ENCODE measurements around the gene ALX1.

The ALX1 gene

DNA sequence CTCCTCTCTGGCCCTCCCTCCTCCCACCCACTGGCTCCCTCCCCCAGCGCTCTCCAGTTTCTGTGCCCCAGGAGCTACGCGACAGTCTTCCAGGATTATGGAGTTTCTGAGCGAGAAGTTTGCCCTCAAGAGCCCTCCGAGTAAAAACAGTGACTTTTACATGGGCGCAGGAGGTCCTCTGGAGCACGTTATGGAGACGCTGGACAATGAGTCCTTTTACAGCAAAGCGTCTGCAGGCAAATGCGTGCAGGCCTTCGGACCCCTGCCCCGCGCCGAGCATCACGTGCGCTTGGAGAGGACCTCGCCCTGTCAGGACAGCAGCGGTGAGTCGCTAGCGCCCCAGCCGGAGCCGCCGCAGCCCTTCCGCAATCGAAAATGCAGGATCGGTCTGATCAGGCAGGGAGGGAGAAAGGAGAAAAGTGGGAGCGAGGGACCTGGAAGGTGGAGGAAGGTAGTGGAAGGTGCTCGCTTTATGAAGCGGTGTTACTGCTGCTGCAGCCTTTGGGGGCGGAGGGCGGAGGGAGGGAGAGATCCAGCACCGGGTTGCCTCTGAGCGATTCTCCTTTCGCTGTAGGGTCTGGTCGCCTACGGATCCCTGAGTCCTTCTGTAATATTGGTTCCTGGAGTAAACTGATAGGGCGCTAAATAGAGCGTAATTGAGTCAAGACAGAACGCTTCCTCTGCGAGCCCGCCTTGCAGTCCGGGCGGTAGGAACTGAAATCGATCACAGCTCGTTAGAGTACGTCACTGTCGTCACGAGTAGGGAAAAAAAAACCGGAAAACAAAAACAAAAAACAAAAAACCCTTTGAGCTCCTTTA, at the start of gene ALX1:
Gene ALX1 (plus strand): TSS at position 56 of the 819 bp plus-strand sequence. CDS start 42 bp downstream, at position 98.
- peak; percentile 31 for DNase-seq
- in situ Hi-C loops (cut with MboI; ENCODE audit: low pct_unique_long_range_greater_than_20kb, low sequenced_read_pairs): no loop called here

DNA sequence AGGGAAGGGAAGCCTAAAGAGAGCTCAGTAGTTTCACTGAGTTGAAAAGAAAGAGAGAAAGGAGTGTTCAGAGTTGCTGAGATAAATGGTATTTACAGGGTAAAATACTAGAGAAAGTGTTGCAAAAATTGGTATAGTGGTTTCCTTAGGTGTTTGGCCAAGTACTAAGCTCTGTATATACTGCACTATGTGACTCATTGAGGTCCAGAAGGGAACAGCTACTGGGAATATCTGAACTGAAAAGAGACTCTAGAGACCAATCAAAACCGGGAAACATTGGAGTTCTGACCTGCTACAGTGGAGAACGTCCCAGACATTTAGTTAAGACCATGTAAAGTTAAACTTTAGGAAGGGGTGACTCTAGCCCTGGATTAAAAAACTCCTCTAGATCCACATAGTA, 42.7 kb upstream of the ALX1 start:
- no peak for DNase-seq
- in situ Hi-C loops (cut with MboI; ENCODE audit: low pct_unique_long_range_greater_than_20kb, low sequenced_read_pairs): no loop called here

DNA sequence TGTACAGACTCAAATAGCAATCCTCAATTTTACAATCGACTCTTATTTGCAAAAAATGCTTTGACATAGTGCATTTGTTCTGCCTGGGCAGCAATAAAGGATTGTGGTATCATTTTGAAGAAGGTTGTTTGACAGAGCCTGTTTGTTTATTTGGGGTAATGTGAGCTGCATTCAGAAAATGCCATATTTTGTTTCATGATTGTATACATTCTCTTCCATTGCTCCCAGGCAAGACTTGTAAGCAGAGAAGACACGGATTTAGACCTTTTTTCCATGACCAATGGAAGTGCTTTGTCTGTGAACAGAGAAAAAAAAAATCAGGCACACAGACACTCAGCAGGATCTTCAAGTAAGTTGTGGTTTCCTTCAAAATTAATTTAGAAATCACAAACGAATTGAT, 35.5 kb upstream of the ALX1 start:
- in situ Hi-C loops (cut with MboI; ENCODE audit: low pct_unique_long_range_greater_than_20kb, low sequenced_read_pairs): no loop called here
- DNase-seq: no peak

DNA sequence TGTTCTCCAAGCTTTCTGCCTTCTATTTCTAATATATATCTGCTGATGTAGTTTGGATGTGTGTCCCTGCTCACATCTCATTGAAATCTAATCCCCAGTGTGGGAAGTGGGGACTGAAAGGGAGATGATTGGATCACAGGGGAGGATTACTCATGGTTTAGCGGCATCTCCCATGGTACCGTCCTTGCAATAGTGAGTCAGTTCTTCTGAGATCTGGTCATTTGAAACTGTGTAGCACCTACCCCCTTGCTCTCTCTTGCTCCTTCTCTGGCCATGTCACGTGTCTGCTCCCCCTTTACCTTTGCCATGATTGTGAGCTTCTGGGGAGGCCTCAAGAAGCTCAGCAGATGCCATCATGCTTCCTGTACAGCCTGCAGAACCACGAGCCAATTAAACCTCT, 26.2 kb upstream of the ALX1 start:
- in situ Hi-C loops (cut with MboI; ENCODE audit: low pct_unique_long_range_greater_than_20kb, low sequenced_read_pairs): no loop called here
- no peak for DNase-seq

DNA sequence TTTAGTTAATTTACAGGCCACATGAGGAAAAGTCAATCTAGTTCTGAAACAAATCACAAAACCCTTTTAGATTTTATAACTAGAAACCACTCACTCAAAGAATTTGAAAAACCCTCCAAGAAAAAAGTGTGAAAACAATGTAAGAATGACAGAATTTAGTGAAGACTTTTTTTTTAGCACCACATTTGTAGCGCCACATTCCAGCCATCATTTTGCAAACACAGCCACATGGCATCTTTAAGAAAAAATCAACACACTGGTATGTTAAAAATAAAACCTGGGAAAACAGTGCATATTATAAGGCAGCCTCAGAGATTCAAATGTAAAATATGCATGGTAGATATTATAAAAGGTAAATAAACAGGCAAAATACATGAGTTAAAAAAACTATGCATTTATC, 22.3 kb upstream of the ALX1 start:
- DNase-seq: no peak
- in situ Hi-C loops (cut with MboI; ENCODE audit: low pct_unique_long_range_greater_than_20kb, low sequenced_read_pairs): no loop called here

DNA sequence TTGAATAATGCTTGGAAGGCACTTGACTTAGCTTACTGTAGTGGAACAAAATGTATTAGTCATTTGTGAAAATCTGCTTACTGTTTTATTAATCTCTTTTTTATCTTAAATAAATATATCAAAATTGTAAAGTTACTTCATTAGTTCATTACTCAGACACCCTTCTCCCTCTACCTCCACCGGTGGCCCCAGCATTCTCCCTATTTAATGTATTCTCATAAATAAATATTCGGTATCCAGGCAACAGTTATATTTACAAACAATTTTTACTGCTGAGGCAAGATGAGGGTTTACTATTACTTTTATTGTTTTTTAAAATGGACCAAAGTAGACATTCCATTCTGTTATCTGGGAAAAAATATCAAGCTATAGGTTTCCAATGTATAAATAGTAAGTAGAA, 19.6 kb upstream of the ALX1 start:
- DNase-seq: no peak
- in situ Hi-C loops (cut with MboI; ENCODE audit: low pct_unique_long_range_greater_than_20kb, low sequenced_read_pairs): no loop called here

DNA sequence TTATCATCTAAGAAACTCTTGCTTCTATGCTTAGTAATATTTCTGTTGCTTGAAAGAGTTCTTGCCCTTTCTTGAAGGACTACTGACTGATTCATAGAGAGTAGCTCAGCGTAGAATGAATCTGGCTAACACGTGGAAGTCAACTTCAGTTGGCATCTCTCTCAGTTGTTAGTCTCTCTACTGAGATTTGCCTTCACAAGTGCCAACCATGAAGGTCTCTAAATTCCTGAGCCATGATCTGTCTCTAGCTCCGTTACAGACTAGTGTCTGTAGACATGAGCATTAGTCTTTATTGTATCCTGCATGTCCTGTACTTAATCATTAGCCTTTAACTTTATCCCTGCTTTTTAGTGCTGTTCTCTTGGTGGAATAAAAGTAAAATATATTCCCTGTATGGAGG, 19.1 kb upstream of the ALX1 start:
- DNase-seq: no peak
- in situ Hi-C loops (cut with MboI; ENCODE audit: low pct_unique_long_range_greater_than_20kb, low sequenced_read_pairs): no loop called here

DNA sequence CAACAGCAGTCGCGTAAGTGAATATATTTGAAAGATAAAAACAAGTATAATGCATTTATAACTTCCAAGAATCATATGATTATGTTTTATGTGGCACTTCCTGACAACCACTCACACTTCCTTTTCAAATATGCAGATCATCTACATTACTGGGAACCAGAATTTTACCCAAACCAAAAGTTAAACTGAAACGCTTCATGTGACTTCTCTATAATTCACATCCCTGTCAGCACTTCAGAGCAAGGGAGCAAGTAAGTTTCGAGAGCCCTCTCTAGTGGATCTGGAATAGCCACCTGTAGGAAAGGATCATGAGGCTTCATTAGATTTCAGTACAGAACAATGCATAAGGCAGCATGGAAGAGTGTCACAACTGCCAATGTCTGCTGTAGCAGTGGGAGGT, 13.7 kb upstream of the ALX1 start:
- in situ Hi-C loops (cut with MboI; ENCODE audit: low pct_unique_long_range_greater_than_20kb, low sequenced_read_pairs): no loop called here
- DNase-seq: no peak

DNA sequence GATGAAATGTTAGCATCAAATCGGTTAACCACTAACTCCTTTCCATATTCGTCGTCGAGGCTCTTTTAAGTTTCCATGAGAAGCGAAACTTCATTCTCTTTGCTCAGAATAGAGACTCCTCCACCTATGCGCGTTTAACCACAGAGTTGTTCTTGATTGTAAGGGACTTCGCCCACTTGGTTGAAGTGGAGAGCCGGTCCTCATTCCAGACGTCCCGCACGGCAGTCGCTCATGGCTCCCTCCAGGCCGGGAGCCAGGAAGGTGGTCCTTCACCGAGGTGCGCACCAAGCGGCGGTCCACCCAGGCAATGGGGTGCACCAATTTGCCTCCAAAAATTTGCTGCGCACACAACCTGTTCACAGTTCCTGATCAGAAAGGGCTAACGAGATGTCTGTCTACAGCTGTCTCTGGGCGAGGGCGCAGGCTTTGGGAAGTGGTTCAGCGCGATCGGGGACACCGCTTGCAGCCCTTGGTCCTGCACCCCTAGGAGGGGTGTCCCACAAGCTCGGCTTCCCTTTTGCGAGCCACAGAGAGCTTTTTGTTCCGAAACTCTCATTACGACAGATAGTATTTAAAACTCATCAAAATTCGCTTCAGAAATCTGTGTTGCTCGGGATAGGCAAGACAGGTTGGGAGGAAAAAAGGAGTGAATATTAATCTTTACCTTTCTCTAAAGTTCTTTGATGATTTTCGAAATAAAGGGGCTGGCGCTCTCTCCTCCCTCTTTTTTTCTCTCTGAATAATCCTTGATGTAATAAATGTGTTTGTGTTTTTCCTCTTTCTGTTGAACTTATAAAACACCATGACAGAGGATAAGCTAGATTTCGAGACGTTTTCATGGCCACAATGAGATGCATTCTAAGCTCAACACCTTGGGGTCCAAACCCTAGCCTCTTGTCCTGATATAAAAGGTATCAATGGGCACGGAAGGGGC, 6.4 kb upstream of the ALX1 start:
- in situ Hi-C loops (cut with MboI; ENCODE audit: low pct_unique_long_range_greater_than_20kb, low sequenced_read_pairs): no loop called here
- no peak for DNase-seq

DNA sequence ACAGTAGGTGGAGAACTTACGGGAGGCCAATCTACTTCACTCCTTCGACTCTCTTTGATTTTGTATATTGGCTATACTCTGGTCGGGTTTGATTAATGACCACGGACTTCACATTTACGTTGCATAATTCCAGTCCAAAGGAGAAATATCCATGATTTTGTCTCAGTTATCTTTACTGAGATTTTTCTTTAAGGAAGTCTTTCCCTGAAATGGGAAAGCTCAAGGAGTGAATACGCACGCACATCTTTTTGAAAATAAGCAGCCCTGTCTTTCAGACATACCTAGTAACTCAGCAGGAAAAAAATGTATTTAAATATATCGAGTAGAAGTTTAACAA, 5.7 kb upstream of the ALX1 start:
- in situ Hi-C loops (cut with MboI; ENCODE audit: low pct_unique_long_range_greater_than_20kb, low sequenced_read_pairs): no loop called here
- DNase-seq: no peak

DNA sequence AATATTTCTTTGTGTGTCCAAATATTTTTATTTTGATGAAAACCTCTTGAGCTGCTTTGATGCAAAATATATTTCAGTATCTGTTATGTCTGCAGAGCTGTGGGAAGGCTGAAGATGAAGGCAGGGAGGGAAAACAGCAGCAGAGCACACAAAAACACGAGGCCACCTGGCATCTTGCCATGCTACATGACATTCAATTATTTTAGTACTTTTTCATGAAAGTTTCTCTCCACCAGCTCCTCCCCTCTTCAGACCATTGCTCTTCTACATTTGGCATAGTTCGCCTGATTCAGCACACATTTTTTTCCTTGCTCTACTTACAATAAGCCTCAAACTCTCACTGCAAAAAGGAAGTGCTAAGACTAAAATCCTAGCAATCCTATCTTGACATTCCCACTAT, 4.6 kb upstream of the ALX1 start:
- DNase-seq: no peak
- in situ Hi-C loops (cut with MboI; ENCODE audit: low pct_unique_long_range_greater_than_20kb, low sequenced_read_pairs): no loop called here

DNA sequence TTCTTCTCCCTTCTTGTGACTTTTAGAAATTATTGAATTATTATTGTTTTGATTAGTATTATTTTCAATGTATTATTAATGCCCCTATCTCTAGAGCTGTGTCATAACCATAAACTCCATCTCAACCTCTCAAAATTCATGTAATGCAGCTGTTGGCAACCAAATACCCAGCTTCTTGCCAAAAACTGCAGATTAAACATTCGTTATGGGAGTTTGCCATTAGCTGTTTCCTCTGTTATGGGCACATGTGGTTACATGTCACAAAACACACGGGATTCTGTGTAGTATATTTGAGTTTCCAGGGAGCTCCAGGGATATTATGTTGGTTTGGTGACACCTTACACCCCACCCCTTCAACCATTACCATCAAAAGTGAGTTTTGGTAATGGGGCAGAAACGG, 2.8 kb upstream of the ALX1 start:
- in situ Hi-C loops (cut with MboI; ENCODE audit: low pct_unique_long_range_greater_than_20kb, low sequenced_read_pairs): no loop called here
- no peak for DNase-seq

DNA sequence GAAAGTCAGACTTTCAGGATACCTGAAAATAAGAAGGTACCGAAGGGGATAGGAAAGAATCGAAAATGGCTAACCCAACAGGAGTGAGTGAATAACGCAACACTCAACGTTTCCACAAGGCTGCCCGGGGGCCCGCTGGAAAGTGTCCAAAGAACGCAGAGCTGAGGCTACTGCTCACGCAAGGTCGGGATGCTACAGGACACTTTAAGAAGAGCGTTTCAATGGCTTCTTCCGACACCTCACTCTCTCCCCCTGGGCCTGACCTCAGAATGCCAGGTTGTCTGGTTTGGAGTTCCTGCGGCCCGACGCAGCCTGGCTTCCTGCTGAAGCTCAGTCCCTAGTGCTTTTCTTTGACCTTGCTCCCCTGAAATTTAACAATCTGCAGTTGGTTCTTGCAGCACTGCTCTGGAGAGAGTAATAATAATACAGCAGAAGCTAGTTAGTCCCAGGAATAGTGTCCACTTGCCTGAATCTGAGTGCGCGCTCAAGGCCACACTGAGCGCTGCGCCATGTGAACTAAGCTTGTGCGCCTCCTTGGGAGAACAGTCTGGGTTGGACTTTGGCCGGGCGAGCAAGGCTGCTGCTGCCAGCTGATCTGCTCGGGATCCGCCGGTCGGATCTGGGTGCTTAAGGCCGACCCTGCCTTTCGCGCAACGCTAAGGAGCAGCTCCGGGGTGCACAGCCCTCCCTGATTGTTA, 2.0 kb upstream of the ALX1 start:
- no peak for DNase-seq
- in situ Hi-C loops (cut with MboI; ENCODE audit: low pct_unique_long_range_greater_than_20kb, low sequenced_read_pairs): no loop called here

DNA sequence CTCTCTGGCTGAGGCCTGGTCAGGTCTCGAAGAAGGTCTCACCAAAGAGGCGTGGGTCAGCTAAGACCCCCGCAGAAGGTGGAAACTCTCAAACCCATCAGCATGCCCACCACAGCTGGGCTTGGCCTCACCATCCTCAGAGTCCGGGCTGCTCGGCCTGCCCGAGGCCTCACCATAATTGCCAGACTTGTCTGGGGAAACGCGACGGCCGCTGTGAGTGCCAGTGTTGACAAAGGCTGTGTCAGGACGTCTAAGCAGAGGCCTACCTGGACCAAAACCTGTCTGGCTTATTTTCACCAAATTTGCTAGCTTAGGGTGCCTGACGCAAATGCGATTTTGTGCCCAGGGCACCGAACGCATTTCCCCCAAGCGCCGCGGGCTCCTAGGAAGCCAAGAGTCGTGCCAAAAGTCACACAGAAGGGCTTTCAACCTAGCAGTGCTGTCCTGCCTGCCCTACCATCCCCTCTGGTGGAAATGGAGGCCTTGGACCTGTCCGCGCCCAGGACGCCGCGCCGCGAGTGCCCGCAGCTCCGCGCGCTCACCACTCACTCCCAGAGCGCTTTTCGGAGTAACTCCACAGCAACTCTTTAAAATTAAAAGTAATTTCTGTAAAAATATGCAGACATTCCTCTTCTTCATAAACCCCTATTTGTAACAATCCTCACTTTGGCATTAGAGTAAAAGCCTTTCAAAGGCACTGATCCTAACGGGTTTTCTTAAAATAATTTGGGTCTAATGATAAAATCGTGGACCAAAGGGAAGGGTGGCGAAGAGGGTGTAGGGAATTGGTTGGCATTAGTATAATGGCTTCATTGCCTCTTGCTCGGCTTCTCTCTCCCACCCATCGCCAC, 1.2 kb upstream of the ALX1 start:
- in situ Hi-C loops (cut with MboI; ENCODE audit: low pct_unique_long_range_greater_than_20kb, low sequenced_read_pairs): no loop called here
- DNase-seq: no peak

DNA sequence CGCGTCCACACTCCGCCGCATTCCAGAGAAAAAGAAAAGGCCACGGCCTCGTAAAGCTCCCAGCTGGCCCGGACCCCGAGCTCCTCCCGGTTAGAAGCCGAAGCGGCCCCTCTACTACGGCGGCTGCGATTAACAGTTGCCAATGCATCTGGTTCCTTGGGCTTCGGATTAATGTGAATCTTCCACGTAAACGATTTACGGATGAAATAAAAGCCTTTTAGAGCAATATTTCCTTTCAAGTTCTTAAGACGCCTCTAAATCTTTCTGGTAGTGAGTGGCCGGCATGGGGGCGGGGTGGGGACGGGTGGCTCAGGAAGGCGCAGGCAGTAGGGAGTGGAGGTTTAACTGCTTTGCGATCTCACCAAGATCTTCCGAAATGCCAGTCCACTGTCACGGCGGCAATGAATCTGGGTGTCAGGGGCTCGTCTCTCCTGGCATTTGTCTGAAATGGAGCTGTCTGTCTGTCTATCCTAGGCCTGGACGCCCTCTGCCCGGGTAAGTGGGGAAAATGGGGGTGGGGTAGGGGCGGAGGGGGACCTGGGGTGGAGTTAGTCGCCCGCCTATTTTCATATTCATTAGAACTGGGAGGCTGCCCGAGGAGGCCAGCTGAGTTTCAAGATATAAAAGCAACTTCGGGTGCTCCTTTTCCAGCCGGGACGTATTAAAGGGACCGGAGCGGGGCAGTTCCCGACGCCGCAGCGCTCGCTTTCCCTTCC, 413 bp upstream of the ALX1 start:
- in situ Hi-C loops (cut with MboI; ENCODE audit: low pct_unique_long_range_greater_than_20kb, low sequenced_read_pairs): no loop called here
- DNase-seq: no peak

DNA sequence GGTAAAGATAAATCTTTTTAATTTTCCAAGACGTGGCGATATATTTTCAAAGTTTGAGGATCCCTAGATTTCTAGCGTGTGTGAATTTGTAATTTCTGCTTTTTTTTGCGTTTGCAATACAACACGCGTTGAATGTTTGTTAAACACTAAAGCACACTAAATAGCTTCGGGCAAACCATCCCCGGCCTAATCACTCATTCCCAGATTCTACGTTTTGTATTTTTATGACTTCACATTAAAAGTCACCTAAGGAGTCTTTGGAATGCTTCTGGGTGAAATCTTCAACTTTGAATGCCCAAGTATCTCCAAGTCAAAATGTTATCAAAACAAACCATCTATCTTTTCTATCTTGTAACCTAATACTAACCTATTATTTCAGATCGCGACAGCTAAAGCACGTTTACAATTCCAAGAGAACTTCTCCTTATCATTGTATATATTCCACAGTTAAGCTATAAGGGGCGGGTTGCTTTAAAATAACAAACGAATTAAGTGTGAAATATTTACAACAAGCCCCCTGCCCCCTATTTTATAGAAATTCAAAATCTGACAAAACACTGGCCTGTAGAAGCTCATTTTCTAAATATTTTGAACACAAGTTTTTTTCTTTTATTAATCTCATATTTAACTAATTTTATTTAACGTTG, 1.1 kb downstream of the ALX1 start:
- peak; percentile 31 for DNase-seq
- in situ Hi-C loops (cut with MboI; ENCODE audit: low pct_unique_long_range_greater_than_20kb, low sequenced_read_pairs): no loop called here

DNA sequence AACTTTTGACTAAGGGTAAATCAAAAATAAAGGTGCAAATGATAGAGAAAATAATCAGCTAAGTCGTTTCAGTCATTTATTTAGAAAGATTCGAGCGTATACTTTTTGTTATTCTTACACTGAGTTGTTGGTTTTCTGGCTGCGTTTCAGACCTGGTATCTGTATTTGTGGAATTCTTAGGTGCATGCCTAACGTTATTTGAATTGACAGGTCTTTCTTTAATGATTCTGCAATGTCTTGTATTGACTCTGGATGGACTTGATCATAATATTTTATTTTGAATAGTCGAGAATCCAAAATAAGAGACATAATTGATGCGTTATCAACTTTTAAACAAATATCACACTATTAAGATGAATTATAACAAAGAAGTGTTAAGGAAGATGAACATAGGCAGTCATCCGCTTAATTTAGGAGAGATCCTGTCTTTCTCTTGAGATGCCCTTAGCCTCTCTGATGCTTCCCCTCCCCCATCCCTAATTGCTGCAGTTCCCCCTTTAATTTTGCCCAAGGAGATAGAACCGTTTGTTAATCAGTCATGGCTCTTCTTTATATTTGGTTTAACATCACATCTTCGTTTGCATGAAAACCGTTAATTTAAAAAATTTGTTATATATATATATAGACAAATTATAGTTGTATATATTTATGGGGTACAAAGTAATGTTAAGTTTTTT, 1.8 kb downstream of the ALX1 start:
- DNase-seq: no peak
- in situ Hi-C loops (cut with MboI; ENCODE audit: low pct_unique_long_range_greater_than_20kb, low sequenced_read_pairs): no loop called here

DNA sequence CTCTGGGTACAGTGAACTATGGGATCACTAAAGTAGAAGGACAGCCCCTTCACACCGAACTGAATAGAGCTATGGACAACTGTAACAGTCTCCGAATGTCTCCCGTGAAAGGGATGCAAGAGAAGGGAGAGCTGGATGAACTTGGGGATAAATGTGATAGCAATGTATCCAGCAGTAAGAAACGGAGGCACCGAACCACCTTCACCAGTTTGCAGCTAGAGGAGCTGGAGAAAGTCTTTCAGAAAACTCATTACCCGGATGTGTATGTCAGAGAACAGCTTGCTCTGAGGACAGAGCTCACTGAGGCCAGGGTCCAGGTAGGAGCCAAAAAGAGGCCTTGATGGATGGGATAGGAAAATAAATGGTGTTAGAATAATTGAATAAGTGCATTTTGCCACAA, 3.5 kb downstream of the ALX1 start:
- DNase-seq: no peak
- in situ Hi-C loops (cut with MboI; ENCODE audit: low pct_unique_long_range_greater_than_20kb, low sequenced_read_pairs): no loop called here
